GM12875 (cell line): Measurements from ENCODE around the gene MARVELD1.

ENCODE experiments used
- H3K4me3 ChIP-seq: one replicate; pipeline ENCODE4 v1.5.1; 2011; ENCODE audit warnings: low read depth, low read length, control low read depth
- CTCF ChIP-seq: IDR thresholded peaks from 2 replicates; pipeline ENCODE4 v1.5.1; 2011; ENCODE audit warnings: low read depth, mild to moderate bottlenecking, control low read depth, inconsistent platforms, low read length, moderate library complexity, borderline replicate concordance; ENCODE audit not compliant: insufficient read depth

MARVELD1 gene

DNA sequence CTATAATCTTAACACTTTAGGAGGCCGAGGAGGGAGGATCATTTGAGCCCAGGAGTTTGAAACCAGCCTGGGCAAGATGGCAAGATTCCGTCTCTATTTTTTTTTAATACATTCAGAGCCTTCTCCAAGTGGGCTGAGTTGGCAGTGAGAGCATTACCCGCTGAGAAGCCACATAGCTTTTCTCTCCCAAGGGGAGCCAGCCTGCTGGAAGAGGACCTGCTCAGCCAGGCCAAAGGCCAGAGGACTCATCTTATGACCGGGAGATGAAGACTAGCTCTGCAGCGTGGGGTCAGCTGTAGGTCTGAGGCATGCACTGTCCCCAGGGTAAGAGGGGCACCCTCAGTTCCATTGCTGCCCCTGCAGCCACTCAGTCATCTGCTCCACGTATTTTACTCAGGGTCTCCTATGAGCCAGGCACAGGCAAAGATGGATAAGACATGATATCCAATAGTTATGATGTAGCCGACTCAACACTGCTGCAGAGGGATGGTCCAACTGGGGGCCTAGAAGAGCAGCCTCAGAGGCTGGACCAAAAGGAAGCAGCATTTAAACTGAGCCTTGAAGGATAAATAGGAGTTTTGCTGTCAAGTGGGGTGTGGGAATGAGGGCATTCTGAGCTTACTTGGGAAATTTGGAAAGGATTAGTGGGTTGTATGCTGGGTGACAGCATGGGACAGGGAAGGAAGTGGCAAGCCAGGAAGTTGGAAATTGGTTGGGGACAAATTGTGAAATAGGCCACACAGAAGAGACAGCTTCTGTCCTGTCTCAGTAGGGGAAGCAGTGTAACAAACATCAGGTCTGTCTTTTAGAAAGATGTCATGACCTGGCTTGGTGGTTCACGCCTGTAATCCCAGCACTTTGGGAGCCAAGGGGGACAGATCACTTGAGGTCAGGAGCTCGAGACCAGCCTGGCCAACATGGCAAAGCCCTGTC is 1.6 kb upstream of the MARVELD1 start:
- no peak overlapping the region for H3K4me3 ChIP-seq
- TF ChIP-seq CTCF, result no peak

DNA sequence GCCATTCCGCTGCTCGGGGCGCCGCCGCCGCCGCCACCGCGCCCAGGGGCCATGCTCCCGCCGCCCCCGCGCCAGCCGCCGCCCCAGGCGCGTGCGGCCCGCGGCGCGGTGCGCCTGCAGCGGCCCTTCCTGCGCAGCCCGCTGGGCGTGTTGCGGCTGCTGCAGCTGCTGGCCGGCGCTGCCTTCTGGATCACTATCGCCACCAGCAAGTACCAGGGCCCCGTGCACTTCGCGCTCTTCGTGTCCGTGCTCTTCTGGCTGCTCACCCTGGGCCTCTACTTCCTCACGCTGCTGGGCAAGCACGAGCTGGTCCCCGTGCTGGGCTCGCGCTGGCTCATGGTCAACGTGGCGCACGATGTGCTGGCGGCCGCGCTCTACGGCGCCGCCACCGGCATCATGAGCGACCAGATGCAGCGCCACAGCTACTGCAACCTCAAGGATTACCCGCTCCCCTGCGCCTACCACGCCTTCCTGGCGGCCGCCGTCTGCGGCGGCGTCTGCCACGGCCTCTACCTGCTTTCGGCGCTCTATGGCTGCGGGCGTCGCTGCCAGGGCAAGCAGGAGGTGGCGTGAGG is 383 bp downstream of the MARVELD1 start:
- peak; percentile 49; the same call in 1 of the 2 replicates for TF ChIP-seq CTCF
- H3K4me3 ChIP-seq, result peak overlapping the region; percentile 60

DNA sequence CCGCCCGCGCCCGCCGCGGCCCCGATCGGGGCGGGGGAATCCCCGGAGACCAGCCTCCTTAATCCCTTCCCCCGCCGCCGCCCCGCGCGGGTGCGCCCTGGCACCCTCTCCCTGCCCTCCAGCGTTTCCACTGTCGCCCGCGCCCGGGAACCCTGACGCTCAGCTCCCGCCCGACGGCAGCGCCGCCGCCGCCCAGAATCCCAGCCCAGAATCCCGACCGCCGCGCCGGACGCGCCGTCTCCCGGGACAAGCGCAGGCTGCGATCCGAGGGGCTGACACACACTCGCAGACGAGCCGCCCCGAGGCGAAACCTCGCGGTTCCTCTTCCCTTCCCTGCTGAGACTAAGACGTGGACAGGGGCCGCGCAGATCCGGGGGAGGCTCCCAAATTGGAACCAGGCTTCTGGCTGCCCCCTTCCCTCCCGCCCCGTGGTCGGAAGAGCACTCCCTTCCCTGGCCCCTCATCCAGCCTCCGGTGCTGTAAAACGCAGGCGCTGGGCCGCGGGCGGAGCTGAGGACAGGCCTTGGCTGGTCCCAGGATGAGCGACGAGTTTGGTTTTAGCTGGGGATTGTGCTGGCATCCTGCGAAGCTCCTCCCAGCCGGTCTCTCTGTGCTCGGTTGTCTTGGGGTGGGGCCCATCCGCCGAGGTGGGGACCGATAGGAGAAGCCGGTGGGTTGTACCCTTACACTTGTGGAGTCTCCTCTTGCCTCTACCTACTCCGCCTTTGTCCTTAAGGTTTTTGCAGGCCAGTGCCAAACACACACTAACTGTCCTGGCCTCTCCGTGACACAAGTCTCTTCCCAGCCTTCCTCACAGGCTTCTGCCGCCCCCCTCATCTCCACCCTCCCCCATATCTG is 1.1 kb downstream of the MARVELD1 start:
- H3K4me3 ChIP-seq, result peak overlapping the region; percentile 60
- no peak for TF ChIP-seq CTCF

DNA sequence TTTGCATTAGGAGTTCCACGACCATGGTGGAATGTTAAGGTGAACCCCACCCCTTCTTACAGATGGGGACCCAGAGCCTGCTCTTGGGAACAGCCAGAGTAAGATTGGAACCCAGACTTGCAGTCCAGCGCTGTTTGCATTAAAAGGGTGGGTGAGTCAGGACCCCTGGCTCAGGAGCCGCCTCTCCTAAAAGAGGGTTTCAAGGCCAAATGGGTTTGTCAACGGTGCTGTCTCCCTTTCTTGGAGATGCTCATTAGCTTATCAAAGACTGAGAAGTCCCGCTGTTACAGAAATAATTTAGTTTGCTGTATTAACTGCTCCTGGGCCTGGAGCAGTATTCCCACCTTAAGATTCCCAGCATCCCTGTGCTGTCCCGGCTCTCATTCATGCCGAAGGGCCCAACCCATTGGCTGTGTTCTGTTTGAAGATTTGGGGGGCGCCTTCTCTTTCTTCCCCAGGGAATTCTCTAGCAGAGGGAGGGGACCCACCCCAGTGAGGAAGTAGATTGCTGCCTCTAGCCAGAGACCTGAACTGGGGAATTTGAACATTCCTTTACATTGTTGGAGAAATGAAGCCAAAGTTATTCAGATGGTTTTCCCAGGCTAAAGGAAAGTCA is 1.8 kb downstream of the MARVELD1 start:
- no peak for TF ChIP-seq CTCF
- no peak overlapping the region for H3K4me3 ChIP-seq

DNA sequence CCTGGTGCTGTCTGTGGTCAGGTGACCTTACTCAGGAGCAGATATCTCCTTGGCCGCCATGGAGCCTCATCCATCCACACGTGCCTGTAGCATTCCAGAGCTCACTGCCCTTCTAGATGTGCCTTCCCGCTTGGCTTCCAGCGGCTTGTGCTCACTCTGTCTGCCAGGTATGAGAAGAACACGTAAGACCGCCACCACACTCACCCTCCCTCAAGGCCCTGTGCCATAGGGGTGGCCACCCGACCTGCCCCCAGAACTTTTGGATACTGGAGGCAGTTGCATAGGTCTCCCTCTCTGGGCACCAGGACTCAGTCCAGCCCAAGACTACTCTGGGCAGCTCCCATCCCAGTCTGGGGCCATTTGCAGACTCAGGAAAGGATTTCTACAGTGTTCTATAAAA is 4.1 kb downstream of the MARVELD1 start:
- H3K4me3 ChIP-seq, result no peak overlapping the region
- no peak for TF ChIP-seq CTCF

GRCh38 chr10:97718178-97718577 is 4.6 kb downstream of the MARVELD1 start:
- no peak for TF ChIP-seq CTCF
- H3K4me3 ChIP-seq, result no peak overlapping the region
